GM18499 (cell line): ENCODE measurements around the gene SETD6.
"Not testable (repeated sequence)": the region's sequence is repeated elsewhere in the genome, so short reads cannot be mapped to it uniquely, and the experiment has no call there.

Source experiments
- ATAC-seq: cut with Tn5 transposase; IDR thresholded peaks from one replicate; pipeline ENCODE4 v1.9.1; 2021; ENCODE audit warnings: moderate number of reproducible peaks; ENCODE audit not compliant: insufficient read depth, unreplicated experiment

Gene SETD6

GRCh38 chr16:58535100-58535499 is 19.8 kb downstream of the SETD6 start:
- ATAC-seq, result no peak

GRCh38 chr16:58536278-58536677 is 21.0 kb downstream of the SETD6 start:
- no peak for ATAC-seq

- ATAC-seq, result no peak
Observed at GRCh38 chr16:58537124-58537906, 22.0 kb downstream of the SETD6 start.

DNA sequence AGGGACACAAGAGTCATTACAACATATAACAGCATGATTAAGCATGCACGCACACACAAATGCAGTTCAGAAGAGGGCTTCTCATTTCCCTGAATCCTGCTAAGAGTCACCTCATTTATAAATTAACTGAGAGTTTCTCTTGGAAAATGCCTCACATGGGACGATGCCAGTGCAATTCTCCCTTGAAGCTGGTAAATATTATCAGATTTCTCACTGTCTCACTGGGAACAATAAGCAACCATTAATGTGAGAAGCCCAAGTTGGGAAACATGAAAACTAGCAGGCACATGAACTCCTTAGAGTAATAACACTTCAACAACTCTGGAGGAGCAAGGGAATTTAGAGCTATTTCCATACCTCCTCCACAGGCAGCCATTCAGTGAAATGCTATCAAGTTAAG is 26.4 kb downstream of the SETD6 start:
- no peak for ATAC-seq

- ATAC-seq, result no peak
Observed at GRCh38 chr16:58542291-58542690, 27.0 kb downstream of the SETD6 start.

- ATAC-seq, result no peak
Observed at GRCh38 chr16:58543685-58544084, 28.4 kb downstream of the SETD6 start.

GRCh38 chr16:58548378-58548777 is 33.1 kb downstream of the SETD6 start:
- ATAC-seq, result no peak

DNA sequence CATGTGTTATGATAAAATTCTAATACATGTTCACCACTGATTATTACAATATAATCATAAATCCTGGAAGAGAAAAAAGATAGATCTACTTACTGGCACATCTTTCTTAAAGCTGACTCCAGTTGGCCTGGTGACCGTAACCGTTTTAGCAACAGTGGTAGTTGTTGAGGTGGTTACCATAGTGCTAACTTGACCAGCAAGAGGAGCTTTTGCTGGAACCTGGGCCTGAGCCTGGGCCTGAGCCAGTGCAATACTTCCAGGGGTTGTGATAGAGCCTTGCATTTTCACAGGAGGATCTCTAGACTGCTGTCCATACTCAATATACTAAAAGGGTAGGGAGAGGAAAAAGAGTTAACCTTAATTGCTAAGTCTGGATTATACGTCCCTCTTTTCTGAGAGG is 36.2 kb downstream of the SETD6 start:
- ATAC-seq, result no peak

- ATAC-seq, result no peak
Observed at GRCh38 chr16:58556678-58557077, 41.4 kb downstream of the SETD6 start.

DNA sequence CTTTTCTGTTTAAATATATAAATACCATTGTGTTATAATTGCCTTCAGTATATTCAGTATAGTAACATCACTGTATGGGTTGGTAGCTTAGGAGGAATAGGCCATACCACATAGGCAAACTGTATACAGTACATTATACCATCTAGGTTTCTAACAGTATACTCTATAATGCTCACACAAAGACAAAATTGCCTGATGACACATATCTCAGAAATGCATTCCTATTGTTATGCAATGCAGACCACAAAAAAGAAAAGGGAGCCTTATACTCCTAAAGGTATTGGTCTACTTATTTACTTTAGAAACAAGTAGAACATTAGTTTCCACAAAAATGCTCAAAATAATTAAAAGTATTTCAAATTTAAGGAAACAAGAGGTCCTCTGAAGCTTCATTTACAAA is 47.9 kb downstream of the SETD6 start:
- ATAC-seq, result no peak

DNA sequence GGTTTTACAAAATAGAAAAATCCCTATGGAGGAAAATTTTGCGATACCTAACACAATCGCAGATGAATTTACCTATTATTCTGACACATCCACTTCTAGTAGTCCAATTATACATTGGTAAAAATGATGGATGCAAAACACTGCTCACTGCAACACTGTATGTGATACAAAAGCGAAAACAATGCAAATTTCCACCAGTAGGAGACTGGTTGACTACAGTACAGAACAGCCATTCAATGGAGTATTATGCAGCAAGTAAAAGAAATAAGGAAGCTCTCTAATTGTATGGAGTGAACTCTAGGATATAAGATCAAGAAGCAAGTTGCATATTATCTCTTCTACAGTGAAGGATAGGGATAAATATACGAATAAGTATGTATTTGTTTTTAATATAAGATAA is 48.5 kb downstream of the SETD6 start:
- ATAC-seq, result no peak

GRCh38 chr16:58565697-58566096 is 50.4 kb downstream of the SETD6 start:
- ATAC-seq, result not testable (repeated sequence)
